ENCODE measurements around the gene SULT1A3.
"Not testable (repeated sequence)": the region's sequence is repeated elsewhere in the genome, so short reads cannot be mapped to it uniquely, and the experiment has no call there.

The SULT1A3 gene

GRCh38 chr16:30163538-30163937 is 35.5 kb upstream of the SULT1A3 start:
- H3K27ac ChIP-seq (ENCODE audit: poor library complexity, severe bottlenecking), result no peak overlapping the region
- no peaks in the 10 kb centered on the region for H3K27me3 ChIP-seq (ENCODE audit: insufficient read depth, poor library complexity, severe bottlenecking)
- no peak for DNase-seq (ENCODE audit: low spot score)
- TF ChIP-seq CTCF (IDR thresholded peaks at IDR 0.05; ENCODE audit: poor library complexity, severe bottlenecking), result no peak
- H3K36me3 ChIP-seq (ENCODE audit: low read depth), result no peaks in the 10 kb centered on the region
- no peak for ATAC-seq (ENCODE audit: low read depth)
- no peaks in the 10 kb centered on the region for H3K9me3 ChIP-seq (ENCODE audit: severe bottlenecking)
- no peaks in the 10 kb centered on the region for H3K4me1 ChIP-seq (ENCODE audit: insufficient read depth, poor library complexity, severe bottlenecking)
- no peak overlapping the region for H3K4me3 ChIP-seq (ENCODE audit: severe bottlenecking)

- Histone ChIP-seq H3K4me1 (ENCODE audit: insufficient read depth, poor library complexity, severe bottlenecking) (no peaks in the 10 kb centered on the region), H3K36me3 (ENCODE audit: low read depth) (no peaks in the 10 kb centered on the region), H3K9me3 (ENCODE audit: severe bottlenecking) (no peaks in the 10 kb centered on the region), H3K4me3 (ENCODE audit: severe bottlenecking) (no peak overlapping the region), H3K27ac (ENCODE audit: poor library complexity, severe bottlenecking) (no peak overlapping the region), H3K27me3 (ENCODE audit: insufficient read depth, poor library complexity, severe bottlenecking) (no peaks in the 10 kb centered on the region)
- DNase-seq (ENCODE audit: low spot score) (no peak), ATAC-seq (ENCODE audit: low read depth) (no peak)
- no peak for TF ChIP-seq CTCF (IDR thresholded peaks at IDR 0.05; ENCODE audit: poor library complexity, severe bottlenecking)
Measured at GRCh38 chr16:30166202-30166902, 32.7 kb upstream of the SULT1A3 start.

GRCh38 chr16:30168746-30169145 is 30.3 kb upstream of the SULT1A3 start:
- H3K4me1 ChIP-seq (ENCODE audit: insufficient read depth, poor library complexity, severe bottlenecking); H3K36me3 ChIP-seq (ENCODE audit: low read depth); H3K9me3 ChIP-seq (ENCODE audit: severe bottlenecking); ATAC-seq (ENCODE audit: low read depth); H3K27ac ChIP-seq (ENCODE audit: poor library complexity, severe bottlenecking); DNase-seq (ENCODE audit: low spot score); H3K4me3 ChIP-seq (ENCODE audit: severe bottlenecking); H3K27me3 ChIP-seq (ENCODE audit: insufficient read depth, poor library complexity, severe bottlenecking): not testable (repeated sequence)

- H3K27me3 ChIP-seq (ENCODE audit: insufficient read depth, poor library complexity, severe bottlenecking); H3K36me3 ChIP-seq (ENCODE audit: low read depth); DNase-seq (ENCODE audit: low spot score); H3K27ac ChIP-seq (ENCODE audit: poor library complexity, severe bottlenecking); H3K9me3 ChIP-seq (ENCODE audit: severe bottlenecking); H3K4me3 ChIP-seq (ENCODE audit: severe bottlenecking); H3K4me1 ChIP-seq (ENCODE audit: insufficient read depth, poor library complexity, severe bottlenecking); ATAC-seq (ENCODE audit: low read depth): not testable (repeated sequence)
Measured at GRCh38 chr16:30169416-30169815, 29.6 kb upstream of the SULT1A3 start.

GRCh38 chr16:30170145-30170544 is 28.9 kb upstream of the SULT1A3 start:
- ATAC-seq (ENCODE audit: low read depth); H3K36me3 ChIP-seq (ENCODE audit: low read depth); DNase-seq (ENCODE audit: low spot score); H3K4me1 ChIP-seq (ENCODE audit: insufficient read depth, poor library complexity, severe bottlenecking); H3K4me3 ChIP-seq (ENCODE audit: severe bottlenecking); H3K9me3 ChIP-seq (ENCODE audit: severe bottlenecking); H3K27ac ChIP-seq (ENCODE audit: poor library complexity, severe bottlenecking); H3K27me3 ChIP-seq (ENCODE audit: insufficient read depth, poor library complexity, severe bottlenecking): not testable (repeated sequence)

- H3K9me3 ChIP-seq (ENCODE audit: severe bottlenecking), result no peaks in the 10 kb centered on the region
- ATAC-seq (ENCODE audit: low read depth), result no peak
- H3K4me1 ChIP-seq (ENCODE audit: insufficient read depth, poor library complexity, severe bottlenecking), result no peaks in the 10 kb centered on the region
- no peak overlapping the region for H3K4me3 ChIP-seq (ENCODE audit: severe bottlenecking)
- no peaks in the 10 kb centered on the region for H3K27me3 ChIP-seq (ENCODE audit: insufficient read depth, poor library complexity, severe bottlenecking)
- no peak for DNase-seq (ENCODE audit: low spot score)
- no peak overlapping the region for H3K27ac ChIP-seq (ENCODE audit: poor library complexity, severe bottlenecking)
- TF ChIP-seq CTCF (IDR thresholded peaks at IDR 0.05; ENCODE audit: poor library complexity, severe bottlenecking), result no peak
- H3K36me3 ChIP-seq (ENCODE audit: low read depth), result no peaks in the 10 kb centered on the region
Measured at GRCh38 chr16:30173054-30173453, 26.0 kb upstream of the SULT1A3 start.

GRCh38 chr16:30176876-30177275 is 22.2 kb upstream of the SULT1A3 start:
- H3K27me3 ChIP-seq (ENCODE audit: insufficient read depth, poor library complexity, severe bottlenecking); H3K27ac ChIP-seq (ENCODE audit: poor library complexity, severe bottlenecking); DNase-seq (ENCODE audit: low spot score); H3K36me3 ChIP-seq (ENCODE audit: low read depth); H3K4me1 ChIP-seq (ENCODE audit: insufficient read depth, poor library complexity, severe bottlenecking); H3K4me3 ChIP-seq (ENCODE audit: severe bottlenecking); H3K9me3 ChIP-seq (ENCODE audit: severe bottlenecking); ATAC-seq (ENCODE audit: low read depth): not testable (repeated sequence)

All from RWPE2 (cell line).